Ascending aorta (tissue), 2 donors: ENCODE results near the gene ASB18. TPM values are rescaled to one million over a fixed set of nuclear protein-coding genes. Genes with fewer than 3 reads are reported as not detected.

Source experiments
- DNase-seq, 2 donors: peaks; one replicate each; pipeline ENCODE4 v3.0.0-alpha.2; 2019; ENCODE audit warnings: low spot score in 2 of 2
- H3K27ac ChIP-seq, 2 donors: fragments of 200-600 bp; sonication (generic); one replicate each; pipeline ENCODE4 v1.5.1; 2016 to 2017; ENCODE audit warnings: mild to moderate bottlenecking in 1 of 2
- H3K27me3 ChIP-seq: fragments of 200-600 bp; sonication (generic); one replicate; pipeline ENCODE4 v1.5.1; 2017
- H3K36me3 ChIP-seq, 2 donors: fragments of 200-600 bp; sonication (generic); one replicate each; pipeline ENCODE4 v1.5.1; 2016
- H3K4me1 ChIP-seq, 2 donors: fragments of 200-600 bp; sonication (generic); one replicate each; pipeline ENCODE4 v1.5.1; 2016 to 2017; ENCODE audit warnings: mild to moderate bottlenecking in 1 of 2
- H3K4me3 ChIP-seq, 2 donors: fragments of 200-600 bp; sonication (generic); one replicate each; pipeline ENCODE4 v1.5.1; 2016 to 2017; ENCODE audit warnings: mild to moderate bottlenecking in 1 of 2
- H3K9me3 ChIP-seq, 2 donors: fragments of 200-600 bp; sonication (generic); one replicate each; pipeline ENCODE4 v1.5.1; 2016
- CTCF ChIP-seq, 3 experiments: fragments of 200-600 bp in 2 of 3; fragments of 450-650 bp in 1 of 3; sonication (generic) in 2 of 3; IDR thresholded peaks; one replicate each; pipeline ENCODE4 v1.5.1; 2016 to 2019; ENCODE audit warnings: antibody characterized with exemption in 3 of 3, mild to moderate bottlenecking in 1 of 3, moderate library complexity in 1 of 3
- intact Hi-C: fragments of 100-400 bp; cut with DNase I; formaldehyde crosslinking; loops from one replicate; pipeline ENCODE4 v1.15.1; 2023
- total RNA-seq: library from RNA; depleted of rRNA; stranded (reverse); fragments of >200 nt; gene quantifications from one replicate; pipeline ENCODE4 v1.1.0, GENCODE V29; 2016

ASB18 gene
- total RNA-seq, 1 donor from 2014 or later = not detected

GRCh38 chr2:236164201-236164924, 99.8 kb downstream of the ASB18 start:
- Histone ChIP-seq H3K36me3 (no peaks in the 10 kb centered on the region), H3K4me1 (peaks cover 18 to 22% of the 10 kb centered on the region in 2 donors), H3K27me3 (peaks cover 34% of the 10 kb centered on the region), H3K27ac (no peak overlapping the region), H3K9me3 (no peaks in the 10 kb centered on the region), H3K4me3 (peak overlapping the region; percentile 14 to 62)
- DNase-seq = no peak
- no peak for TF ChIP-seq CTCF (IDR thresholded peaks at IDR 0.05)
- intact Hi-C loops = no loop called here

- Histone ChIP-seq H3K27me3 (peaks cover 28% of the 10 kb centered on the region), H3K36me3 (no peaks in the 10 kb centered on the region), H3K9me3 (no peaks in the 10 kb centered on the region), H3K27ac (no peak overlapping the region), H3K4me3 (peak overlapping the region; percentile 14 to 62), H3K4me1 (peaks cover 18 to 22% of the 10 kb centered on the region in 2 donors)
- no peak for DNase-seq
- no peak for TF ChIP-seq CTCF (IDR thresholded peaks at IDR 0.05)
- intact Hi-C loops = no loop called here
These were observed 100.6 kb downstream of the ASB18 start for GRCh38 chr2:236163471-236164200.

GRCh38 chr2:236162882-236163470, 101.2 kb downstream of the ASB18 start:
- intact Hi-C loops = no loop called here
- peaks cover 21% of the 10 kb centered on the region for H3K27me3 ChIP-seq
- peaks cover 18 to 21% of the 10 kb centered on the region in 2 donors for H3K4me1 ChIP-seq

GRCh38 chr2:236162031-236162845, 102.0 kb downstream of the ASB18 start:
- intact Hi-C loops = no loop called here
- TF ChIP-seq CTCF (IDR thresholded peaks at IDR 0.05) = no peak
- no peak for DNase-seq

More at GRCh38 chr2:236162882-236163470, 101.2 kb downstream of the ASB18 start:
- H3K36me3 ChIP-seq = no peaks in the 10 kb centered on the region
- H3K4me3 ChIP-seq = no peak overlapping the region
- no peaks in the 10 kb centered on the region for H3K9me3 ChIP-seq
- TF ChIP-seq CTCF (IDR thresholded peaks at IDR 0.05) = no peak
- no peak overlapping the region for H3K27ac ChIP-seq
- no peak for DNase-seq

GRCh38 chr2:236161531-236161930, 102.7 kb downstream of the ASB18 start:
- intact Hi-C loops = no loop called here
- no peaks in the 10 kb centered on the region for H3K36me3 ChIP-seq

More at GRCh38 chr2:236162031-236162845, 102.0 kb downstream of the ASB18 start:
- no peaks in the 10 kb centered on the region for H3K9me3 ChIP-seq
- H3K4me1 ChIP-seq = peaks cover 16% of the 10 kb centered on the region in 2 donors
- H3K4me3 ChIP-seq = no peak overlapping the region
- H3K27me3 ChIP-seq = peaks cover 16% of the 10 kb centered on the region
- H3K36me3 ChIP-seq = no peaks in the 10 kb centered on the region
- no peak overlapping the region for H3K27ac ChIP-seq

More at GRCh38 chr2:236161531-236161930, 102.7 kb downstream of the ASB18 start:
- Histone ChIP-seq H3K27ac (no peak overlapping the region), H3K9me3 (no peaks in the 10 kb centered on the region), H3K4me1 (peaks cover 10 to 11% of the 10 kb centered on the region in 2 donors), H3K27me3 (peaks cover 9% of the 10 kb centered on the region), H3K4me3 (no peak overlapping the region)
- no peak for TF ChIP-seq CTCF (IDR thresholded peaks at IDR 0.05)
- DNase-seq = no peak
